Measurements from ENCODE around the gene OVAAL.
"Not testable (repeated sequence)": the region's sequence is repeated elsewhere in the genome, so short reads cannot be mapped to it uniquely, and the experiment has no call there.

OVAAL gene

GRCh38 chr1:180540697-180541594 is 17.8 kb upstream of the OVAAL start:
- DNase-seq = no peak

- no peak for DNase-seq
Observed at GRCh38 chr1:180542113-180542837, 16.5 kb upstream of the OVAAL start.

- no peak for DNase-seq
Observed at GRCh38 chr1:180542838-180543145, 16.0 kb upstream of the OVAAL start.

- DNase-seq = no peak
Observed at GRCh38 chr1:180544050-180544449, 14.7 kb upstream of the OVAAL start.

GRCh38 chr1:180545991-180546390 is 12.8 kb upstream of the OVAAL start:
- DNase-seq = no peak

- no peak for DNase-seq
Observed at GRCh38 chr1:180548686-180549317, 10.0 kb upstream of the OVAAL start.

- DNase-seq = not testable (repeated sequence)
Observed at GRCh38 chr1:180549770-180550169, 9.0 kb upstream of the OVAAL start.

GRCh38 chr1:180550241-180550640 is 8.5 kb upstream of the OVAAL start:
- DNase-seq = no peak

GRCh38 chr1:180551997-180552396 is 6.8 kb upstream of the OVAAL start:
- no peak for DNase-seq

GRCh38 chr1:180553046-180553445 is 5.7 kb upstream of the OVAAL start:
- not testable (repeated sequence) for DNase-seq

GRCh38 chr1:180555411-180555810 is 3.4 kb upstream of the OVAAL start:
- no peak for DNase-seq

GRCh38 chr1:180560200-180560867 is 1.6 kb downstream of the OVAAL start:
- no peak for DNase-seq

- DNase-seq = no peak
Observed at GRCh38 chr1:180560868-180561600, 2.3 kb downstream of the OVAAL start.

- DNase-seq = no peak
Observed at GRCh38 chr1:180562640-180563025, 3.9 kb downstream of the OVAAL start.

- no peak for DNase-seq
Observed at GRCh38 chr1:180563026-180563827, 4.5 kb downstream of the OVAAL start.

- no peak for DNase-seq
Observed at GRCh38 chr1:180565121-180565871, 6.5 kb downstream of the OVAAL start.

GRCh38 chr1:180566026-180566425 is 7.3 kb downstream of the OVAAL start:
- DNase-seq = no peak

GRCh38 chr1:180566495-180566894 is 7.7 kb downstream of the OVAAL start:
- no peak for DNase-seq

- DNase-seq = no peak
Observed at GRCh38 chr1:180567654-180568053, 8.9 kb downstream of the OVAAL start.

- DNase-seq = no peak
Observed at GRCh38 chr1:180568184-180568583, 9.4 kb downstream of the OVAAL start.

All from CD4-positive, alpha-beta T cell treated with Interleukin-12 subunit alpha and Interleukin-12 subunit beta, for 1 hour (primary cell).